HG02938 (cell line): ENCODE results near the gene UGP2.
"Not testable (repeated sequence)": the region's sequence is repeated elsewhere in the genome, so short reads cannot be mapped to it uniquely, and the experiment has no call there.

Experiments
- ATAC-seq: cut with Tn5 transposase; IDR thresholded peaks from one replicate; pipeline ENCODE4 v1.9.1; 2021; ENCODE audit warnings: mild to moderate bottlenecking, moderate library complexity; ENCODE audit not compliant: unreplicated experiment

The UGP2 gene

DNA sequence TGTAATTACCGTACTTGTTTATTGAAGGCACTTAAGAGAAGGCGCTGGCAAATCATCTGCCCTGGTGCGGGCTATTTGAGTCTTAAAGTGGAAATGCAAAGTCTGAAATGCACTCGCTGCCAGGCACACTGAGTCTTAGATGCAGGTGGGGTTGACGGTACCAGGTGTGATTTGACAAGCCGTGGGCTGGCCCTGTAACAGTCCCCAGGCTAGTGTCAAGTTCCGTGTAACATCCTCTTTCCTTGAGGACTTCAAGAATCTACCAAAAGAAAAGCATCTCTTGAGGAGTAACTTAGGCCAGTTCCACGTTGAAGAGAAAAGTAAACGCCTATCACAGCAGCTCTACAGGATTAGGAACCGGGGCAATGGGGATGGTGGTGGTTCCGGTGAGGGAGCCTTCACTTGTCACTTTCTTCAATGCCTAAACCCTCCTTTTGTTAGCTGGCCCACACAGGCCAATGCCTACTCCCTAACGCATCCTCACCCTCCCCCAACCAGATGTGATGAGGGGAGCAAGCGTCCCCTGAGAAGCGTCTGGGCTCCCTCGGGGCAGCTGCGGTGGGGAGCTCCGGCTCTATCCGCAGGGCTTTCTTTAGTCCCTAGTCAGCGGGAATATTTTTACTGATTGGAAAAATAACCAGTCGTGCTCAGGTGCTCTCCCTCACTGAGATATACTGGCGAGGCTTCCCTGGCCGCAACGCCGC is 1.5 kb upstream of the UGP2 start:
- ATAC-seq = peak; percentile 32

DNA sequence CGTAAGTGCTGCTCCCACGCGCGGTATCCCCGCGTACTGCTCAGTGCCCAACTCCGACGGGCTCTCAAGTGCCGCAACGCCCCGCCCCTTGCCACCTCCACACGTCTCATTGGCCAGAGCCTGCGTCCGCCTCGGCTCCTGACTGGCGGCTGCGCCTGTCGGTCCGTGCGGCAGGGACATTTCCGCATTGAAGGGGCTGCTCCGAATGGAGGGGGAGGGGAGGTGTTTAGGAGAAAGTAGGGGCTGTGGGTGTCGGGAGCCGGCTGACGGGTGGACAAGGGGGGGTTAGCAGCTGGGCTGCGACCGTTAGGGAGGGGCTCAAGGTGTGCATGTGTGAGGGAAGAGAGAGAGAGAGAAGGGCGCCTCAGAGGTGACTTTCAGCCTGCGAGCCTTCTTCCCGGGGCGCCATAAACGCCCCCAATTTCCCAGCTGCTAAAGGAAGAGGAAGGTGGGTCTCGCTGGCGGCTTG is 877 bp upstream of the UGP2 start:
- ATAC-seq = peak; percentile 91

DNA sequence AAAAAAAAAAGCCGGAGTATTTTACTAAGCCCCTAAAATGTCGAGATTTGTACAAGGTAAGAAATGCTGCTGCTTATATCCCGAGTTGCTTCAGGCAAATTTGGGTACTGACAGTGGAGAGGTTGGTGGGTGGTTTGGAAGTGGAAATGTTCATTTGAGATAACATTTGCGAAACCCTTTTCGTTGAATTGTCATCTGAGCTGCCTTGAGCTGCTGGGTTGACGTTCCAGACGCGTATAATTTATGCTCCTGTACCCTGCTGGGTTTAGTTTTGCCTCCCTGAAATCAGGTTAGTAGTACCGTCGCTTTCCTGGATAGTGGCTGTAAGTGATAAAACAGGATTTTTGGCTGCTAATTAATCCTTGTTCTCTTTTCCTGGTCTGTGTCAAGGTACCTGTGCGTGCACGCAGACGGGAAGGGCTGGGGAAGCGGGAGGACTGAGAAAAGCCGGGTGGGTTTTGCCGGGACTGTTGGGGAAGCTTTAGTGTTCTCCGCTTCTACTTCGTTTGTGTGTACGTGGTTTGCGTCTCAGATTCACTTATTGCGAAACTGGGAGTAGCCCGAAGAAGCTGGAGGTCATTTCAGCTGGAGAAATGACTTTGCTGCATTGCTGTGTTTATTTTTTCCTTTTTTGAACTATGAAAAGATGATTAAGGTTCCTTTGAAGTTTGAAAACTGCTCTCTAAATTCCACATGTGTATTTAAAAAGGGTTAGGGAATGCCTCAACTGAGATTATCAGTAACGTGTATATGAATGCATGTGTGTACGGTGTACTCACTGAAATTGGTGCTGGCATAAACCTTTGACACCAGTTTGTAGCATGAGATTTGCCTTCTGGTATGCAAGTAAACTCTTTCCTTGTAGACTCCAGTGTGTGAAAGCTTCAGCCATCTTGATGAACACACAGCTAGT is 709 bp downstream of the UGP2 start:
- no peak for ATAC-seq

DNA sequence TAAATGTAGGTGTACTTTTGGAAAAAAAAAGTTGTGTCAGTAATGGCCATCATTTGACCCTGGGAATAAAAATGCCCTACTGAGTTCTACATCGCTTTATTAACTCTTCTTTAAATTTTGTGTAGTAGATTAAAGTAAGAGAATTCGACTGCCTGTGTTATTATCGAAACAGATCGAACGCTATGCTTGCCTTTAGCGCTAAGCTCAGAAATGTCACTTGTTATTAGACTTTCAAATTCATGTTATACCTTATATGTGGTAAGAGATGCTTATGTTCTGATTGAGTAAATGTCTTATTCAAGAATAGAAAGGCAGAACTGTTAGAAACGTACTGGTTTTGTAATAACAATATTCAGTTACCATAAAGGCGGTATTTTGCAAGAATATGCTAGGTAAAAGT is 1.4 kb downstream of the UGP2 start:
- no peak for ATAC-seq

DNA sequence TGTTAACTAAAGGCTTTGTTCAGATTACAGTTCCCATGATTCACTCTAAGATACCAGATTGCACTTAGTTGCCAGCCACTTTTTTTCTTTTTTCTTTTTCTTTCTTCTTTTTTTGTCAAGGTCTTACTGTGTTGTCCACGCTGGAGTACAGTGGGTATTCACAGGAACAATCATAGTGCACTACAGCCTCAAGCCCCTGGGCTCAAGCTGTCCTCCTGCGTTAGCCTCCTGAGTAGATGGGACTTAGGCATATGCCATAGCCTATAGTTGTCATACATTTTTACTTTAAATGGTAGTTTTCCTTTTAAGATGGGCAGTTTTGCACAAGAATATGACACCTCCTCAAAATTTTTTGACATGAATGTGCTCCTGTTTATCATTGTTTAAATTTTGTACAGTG is 2.1 kb downstream of the UGP2 start:
- ATAC-seq = no peak

DNA sequence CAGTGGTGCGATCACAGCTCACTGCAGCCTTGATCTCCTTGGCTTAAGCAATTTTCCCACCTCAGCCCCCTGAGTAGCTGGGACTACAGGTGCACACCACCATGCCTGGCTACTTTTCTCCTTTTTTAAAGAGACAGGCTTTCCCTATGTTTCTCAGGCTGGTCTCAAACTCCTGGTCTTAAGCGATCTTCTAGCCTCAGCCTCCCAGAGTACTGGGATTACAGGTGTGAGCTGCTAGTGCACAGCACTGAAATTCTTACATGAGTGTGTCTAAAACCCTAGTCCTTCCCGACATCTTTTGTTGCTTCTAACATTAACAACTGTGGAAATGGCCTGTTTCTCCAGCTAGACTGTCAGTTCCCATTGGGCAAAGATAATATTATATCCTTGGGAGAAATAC is 2.9 kb downstream of the UGP2 start:
- ATAC-seq = no peak

DNA sequence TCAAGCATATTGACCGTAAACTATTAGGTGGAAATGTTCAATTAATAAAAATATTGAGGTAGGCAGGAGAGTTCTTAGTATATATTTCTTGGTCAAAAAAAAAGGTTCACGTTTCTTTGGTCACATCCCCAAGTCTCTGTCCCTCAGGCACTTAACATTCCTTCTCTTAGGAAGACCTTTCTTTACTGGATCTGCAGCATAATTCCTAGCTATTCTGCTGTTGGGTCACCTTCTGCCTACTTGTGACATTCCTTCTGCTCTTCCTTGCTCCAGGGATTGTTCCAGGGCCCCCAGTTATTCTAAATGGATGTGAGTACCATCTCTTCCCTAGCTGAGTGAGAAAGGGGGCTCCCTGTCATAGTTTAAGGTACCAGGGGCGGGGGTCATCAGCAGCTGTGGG is 4.2 kb downstream of the UGP2 start:
- no peak for ATAC-seq

DNA sequence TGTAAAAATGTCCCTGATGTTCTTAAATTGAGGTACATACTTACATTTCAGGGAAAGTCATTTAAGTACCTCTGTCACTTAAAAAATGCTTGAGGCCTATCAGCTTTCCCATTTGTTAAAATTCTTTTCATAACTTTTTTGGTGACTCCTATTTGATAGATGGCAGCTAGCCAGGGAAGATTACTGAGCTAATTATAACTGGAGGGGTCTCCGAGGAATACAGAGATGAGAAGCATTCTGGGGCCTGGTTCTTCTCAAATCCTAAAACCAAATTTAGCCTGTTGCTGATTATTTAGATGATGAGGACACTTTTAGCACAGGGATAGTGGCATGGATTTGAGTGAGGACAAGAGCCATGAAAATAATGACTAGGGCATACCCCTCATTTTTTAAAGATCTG is 4.8 kb downstream of the UGP2 start:
- ATAC-seq = no peak

DNA sequence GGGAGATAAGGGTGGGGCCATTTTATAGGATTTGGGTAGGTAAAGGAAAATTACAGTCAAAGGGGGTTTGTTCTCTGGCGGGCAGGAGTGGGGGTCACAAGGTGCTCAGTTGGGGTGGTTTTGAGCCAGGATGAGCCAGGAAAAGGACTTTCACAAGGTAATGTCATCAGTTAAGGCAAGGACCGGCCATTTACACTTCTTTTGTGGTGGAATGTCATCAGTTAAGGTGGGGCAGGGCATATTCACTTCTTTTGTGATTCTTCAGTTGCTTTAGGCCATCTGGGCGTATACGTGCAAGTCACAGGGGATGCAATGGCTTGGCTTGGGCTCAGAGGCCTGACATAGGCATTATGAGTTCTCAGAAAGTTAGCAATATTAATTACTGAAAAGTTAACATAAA is 5.9 kb downstream of the UGP2 start:
- not testable (repeated sequence) for ATAC-seq

DNA sequence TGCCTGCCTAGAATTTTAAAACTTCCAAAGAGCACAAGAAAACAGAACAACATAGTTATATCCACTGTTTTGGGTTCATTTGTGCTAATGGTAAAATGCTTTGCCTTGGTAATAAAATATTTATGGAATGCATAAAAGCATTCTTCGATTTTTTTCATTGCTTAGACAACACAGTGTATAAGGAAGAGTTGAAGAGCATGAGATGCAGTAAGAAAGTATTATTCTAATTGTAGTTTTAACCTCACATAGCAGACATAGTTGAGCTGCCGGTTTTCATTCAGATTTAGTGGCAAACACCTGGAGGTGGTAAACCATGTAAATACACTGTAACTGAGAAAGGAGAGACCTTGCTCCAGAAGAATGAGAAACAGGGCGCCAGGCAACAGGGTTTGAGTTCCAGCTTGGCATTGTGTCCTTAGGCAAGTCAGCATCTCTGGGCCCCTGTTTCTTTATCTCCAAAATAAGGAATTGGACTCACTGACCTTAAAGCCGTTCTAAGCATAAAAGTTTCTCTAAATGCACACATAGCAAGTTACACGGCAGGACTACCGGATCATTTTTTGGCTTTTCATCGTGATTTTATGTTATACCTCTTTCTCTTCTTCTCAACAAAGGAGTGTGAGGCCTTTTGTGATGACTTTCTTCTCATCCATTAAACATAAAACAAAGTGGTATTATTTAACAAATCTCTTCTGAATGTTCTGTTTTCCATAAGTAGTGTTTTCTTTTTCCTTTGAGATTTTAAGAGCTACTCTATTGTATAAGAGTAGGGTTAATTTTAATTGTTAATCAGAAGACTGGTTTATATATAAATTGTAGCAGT is 7.9 kb downstream of the UGP2 start:
- no peak for ATAC-seq

DNA sequence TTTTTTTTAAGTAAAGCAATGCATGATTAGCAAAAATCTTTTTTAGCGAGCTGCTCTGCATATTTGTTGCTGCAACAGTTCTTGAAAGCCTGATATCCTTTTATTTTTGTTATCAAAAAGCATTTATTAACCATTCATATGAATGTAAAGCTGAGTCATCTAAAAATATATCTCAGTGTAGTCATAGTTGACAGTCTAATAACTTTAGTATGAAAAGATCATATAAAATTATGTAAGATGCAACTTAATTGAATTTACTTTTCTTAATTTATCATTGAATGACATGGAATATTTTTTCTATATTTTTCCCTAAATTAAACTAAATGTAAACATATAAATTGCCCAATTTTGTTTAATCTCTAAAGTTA is 8.5 kb downstream of the UGP2 start:
- ATAC-seq = no peak

DNA sequence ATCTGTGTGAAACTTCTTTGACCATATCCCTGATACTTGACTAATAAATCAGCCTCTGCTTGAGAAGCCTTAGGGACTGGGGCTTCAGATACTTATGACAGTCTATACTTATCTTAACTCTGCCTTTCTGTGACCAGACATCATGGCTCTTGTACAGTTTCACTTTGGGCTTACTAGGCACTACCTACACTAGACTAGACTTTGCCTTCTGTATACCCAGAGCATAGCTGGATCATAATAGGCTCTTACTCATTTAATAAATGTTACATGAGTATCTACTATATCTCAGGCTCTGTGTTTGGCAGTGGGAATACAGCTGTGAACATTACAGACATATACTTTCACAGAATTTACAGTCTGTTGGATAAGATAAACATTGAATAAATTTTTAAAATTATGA is 9.0 kb downstream of the UGP2 start:
- ATAC-seq = no peak

DNA sequence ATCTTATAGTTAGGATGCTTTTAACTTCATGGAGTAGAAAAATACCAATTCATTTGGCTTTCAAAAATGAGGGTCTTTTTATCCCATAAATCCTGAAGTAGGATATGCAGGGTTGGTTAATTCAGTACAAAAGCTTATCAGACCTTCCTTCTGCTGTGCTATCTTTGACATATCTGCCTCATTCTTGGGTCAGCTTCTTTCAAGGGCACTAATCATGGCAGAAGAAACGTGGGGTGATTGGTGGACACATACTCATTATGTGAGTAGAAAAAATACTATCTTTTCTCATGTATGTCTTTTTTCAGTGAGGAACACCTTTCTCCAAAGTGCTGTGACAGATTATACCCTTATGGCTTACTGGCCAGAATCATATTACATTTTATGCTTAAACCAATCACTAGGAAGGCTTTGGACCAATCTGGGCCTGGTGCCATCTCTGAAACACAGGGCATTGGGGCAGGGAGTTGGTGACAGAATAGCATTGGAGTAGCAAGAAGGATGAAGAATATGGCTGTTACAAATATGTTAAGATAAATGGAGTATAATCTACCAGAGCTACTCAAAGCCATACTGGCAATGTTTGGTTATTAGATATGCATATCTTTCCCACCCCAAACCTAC is 10.1 kb downstream of the UGP2 start:
- no peak for ATAC-seq

DNA sequence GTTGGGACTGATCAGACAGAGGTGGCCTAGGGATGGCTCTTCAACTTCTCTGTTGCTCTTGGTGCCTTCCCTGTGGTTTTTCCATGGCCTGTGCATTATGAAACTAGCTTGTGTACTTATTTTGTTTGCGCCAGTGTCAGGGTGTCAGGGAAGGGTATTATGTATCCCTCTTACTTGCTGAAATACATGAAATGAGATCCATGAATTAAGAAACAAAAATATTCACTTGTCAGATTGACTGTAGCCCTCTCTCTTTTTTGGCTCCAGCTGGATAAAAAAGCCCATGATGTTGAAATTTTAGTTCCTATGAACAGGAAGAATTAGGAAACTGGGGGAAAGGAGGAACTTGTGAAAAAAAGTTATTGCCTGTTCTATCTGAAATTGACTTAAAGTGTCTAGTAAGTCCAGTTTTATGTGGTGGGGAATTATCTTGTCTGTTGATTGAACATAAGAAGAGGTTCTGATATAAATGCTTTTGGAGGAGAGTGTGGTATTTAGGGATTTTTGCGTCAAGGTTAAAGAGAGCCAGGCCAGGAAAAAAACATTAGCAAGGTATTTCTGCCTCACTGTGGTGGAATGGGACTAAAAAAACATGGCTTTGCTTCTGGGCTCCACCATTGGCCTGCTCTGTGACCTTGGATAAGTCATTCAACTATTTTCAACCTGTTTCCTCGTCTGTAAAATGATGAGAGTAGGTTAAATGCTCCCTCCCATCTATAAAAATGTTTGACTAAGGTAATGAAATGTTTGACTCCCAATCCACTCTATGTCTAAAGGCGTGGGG is 12.0 kb downstream of the UGP2 start:
- ATAC-seq = no peak

DNA sequence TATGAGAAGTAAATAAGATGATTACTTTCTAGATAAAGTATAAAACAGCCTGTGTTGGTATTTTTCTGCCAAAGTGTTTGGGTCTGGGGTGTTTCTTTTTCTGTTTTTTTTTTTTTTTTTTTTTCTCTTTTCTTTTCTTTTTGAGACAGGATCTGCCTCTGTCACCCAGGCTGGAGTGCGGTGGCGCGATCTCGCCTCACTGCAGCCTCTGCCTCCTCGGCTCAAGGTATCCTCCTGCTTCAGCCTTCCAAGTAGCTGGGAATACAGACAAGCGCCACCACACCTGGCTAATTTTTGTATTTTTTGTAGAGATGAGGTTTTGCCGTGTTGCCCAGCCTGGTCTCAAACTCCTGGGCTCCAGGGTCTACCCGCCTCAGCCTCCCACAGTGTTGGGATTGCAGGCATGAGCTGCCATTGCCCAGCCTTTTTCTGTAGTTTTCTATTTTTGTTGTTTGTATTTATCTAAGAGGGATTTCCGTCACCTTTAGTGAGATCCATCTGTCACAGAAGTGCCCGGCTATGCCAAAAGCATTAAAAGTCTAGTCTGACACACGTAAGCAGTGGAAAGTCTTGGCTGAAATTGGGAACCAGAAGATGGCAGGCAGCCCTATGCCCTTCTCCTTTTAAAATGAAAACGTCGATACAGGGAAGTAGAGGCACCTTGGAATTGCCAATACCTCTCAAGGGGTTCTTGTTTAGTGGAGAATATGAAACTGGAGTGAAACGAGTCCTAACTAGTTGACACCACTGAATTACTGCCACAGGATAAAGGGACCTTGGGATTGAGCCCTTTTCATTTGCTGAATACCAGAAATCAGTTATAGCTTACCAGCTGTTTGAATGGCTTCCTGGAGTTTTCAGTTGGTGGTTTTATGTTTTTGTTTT is 14.0 kb downstream of the UGP2 start:
- ATAC-seq = no peak

DNA sequence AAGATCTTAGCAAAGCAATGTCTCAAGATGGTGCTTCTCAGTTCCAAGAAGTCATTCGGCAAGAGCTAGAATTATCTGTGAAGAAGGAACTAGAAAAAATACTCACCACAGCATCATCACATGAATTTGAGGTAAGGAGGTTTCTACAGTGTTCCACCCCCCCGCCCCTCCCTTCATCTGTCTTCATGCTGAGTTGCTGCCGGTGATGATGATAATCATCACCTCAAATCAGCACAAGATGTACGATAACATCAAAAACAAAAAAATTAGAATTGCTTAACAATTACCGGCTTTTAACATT is 14.6 kb downstream of the UGP2 start:
- ATAC-seq = no peak

DNA sequence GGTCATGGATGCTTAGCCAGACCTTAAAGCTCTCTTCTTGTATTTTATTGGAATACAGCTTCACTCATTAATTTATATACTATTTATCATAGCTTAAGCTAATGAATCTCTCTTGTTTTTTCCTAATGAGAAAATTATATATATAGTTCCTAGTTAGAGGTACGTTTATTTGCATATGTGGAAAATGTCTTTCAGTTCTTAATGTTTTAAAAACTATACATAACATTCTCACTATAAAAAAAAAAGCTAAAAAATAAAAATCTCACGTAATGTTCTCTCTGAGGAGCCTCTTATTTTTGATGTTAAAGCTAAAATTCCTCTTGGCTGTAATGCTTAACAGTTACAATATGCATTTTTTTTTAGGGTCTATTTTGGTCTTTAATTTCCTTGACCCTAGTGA is 16.6 kb downstream of the UGP2 start:
- no peak for ATAC-seq

DNA sequence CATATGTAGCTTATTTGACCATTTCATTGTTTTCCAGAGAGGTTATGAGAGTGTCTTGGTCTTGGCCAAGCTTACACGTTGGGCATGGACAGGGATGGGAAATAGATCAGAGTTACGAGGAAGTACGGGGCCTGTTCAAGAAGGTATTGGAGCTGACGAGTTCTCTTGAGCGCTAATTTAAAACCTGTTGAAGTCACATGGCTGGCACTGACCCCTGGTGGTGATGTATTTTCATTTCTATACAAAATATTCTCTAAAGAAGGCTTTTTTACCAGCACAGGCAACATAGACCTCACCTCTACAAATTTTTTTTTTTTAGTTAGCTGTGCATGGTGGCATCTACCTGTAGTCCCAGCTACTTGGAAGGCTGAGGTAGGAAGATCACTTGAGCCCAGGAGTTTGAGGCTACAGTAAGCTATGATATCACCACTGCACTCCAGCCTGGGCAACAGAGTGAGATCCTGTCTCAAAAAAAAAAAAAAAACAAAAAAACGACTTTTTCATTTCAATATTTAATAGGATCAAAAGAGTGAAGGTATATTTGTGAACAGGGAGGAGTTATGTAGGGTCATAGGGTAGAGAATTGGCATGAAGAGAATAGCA is 19.6 kb downstream of the UGP2 start:
- no peak for ATAC-seq

DNA sequence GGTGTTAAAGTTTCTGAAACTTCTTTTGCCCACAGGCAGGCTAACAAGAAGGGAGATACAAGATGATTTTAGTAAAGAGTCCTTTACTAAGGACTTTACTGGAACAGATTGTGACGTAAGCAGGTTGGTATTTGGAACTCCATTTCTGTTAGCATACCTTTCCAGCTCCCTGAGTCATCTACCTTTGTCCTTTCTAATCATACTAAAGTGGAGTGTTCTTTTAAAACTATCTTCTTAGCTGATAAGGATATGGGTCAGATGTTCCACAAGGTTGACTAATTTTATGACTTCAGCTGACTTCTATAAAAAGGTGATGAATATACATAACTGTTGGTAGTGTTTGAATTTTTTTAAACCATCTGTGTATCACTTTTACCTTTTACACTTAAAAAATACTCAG is 21.1 kb downstream of the UGP2 start:
- ATAC-seq = no peak
